Measurements from ENCODE around the gene MEGF8. TPM values are rescaled to one million over a fixed set of nuclear protein-coding genes. Genes with fewer than 3 reads are reported as not detected.

Gene MEGF8
- total and polyA plus RNA-seq, 9 of the 15 experiments (the other 6 are each of a cell fraction or from before 2014, with no cell fraction given): 0.28 to 13.1 (median 3.0) TPM

GRCh38 chr19:42397263-42398166 is 72.1 kb downstream of the MEGF8 start (continued):
- no peak for TF ChIP-seq RREB1 (CRISPR knock-in tag; IDR thresholded peaks at IDR 0.05)
- TF ChIP-seq BCLAF1 (IDR thresholded peaks at IDR 0.05; ENCODE audit: borderline replicate concordance in 1 of 2, control insufficient read depth in 1 of 2, low read depth in 2 of 2, low read length in 1 of 2): no peak

All from K562 (cell line).